GM13976 (cell line): ENCODE measurements around the gene CASP9.

Experiments
- DNase-seq: peaks from one replicate; pipeline ENCODE4 v3.0.0; 2012; ENCODE audit warnings: low spot score
- CTCF ChIP-seq: IDR thresholded peaks from 2 replicates; pipeline ENCODE4 v1.5.1; 2012; ENCODE audit warnings: borderline replicate concordance, mild to moderate bottlenecking; ENCODE audit not compliant: insufficient read depth; ENCODE audit errors: extremely low read depth, missing control alignments, control extremely low read depth
- in situ Hi-C: fragments of 300-500 bp; cut with MboI; formaldehyde crosslinking; loops from one replicate; pipeline ENCODE4 v1.12.0; 2022; ENCODE audit warnings: low sequenced_read_pairs, mixed read lengths, inconsistent platforms; ENCODE audit not compliant: unreplicated experiment

CASP9 gene

GRCh38 chr1:15531003-15531402 is 7.0 kb upstream of the CASP9 start:
- in situ Hi-C loops = no loop called here
- no peak for DNase-seq
- no peak for TF ChIP-seq CTCF

GRCh38 chr1:15526490-15527339 is 2.7 kb upstream of the CASP9 start, which contains the start of gene DNAJC16:
Gene DNAJC16, plus strand, starts transcription at chr1:15526848. Its CDS starts 2,258 bp downstream, at chr1:15529106.
- TF ChIP-seq CTCF = no peak
- in situ Hi-C loops = no loop called here
- peak; percentile 91 for DNase-seq

GRCh38 chr1:15526021-15526489 is 2.0 kb upstream of the CASP9 start:
- no peak for DNase-seq
- in situ Hi-C loops = no loop called here

GRCh38 chr1:15525050-15526020 is 1.3 kb upstream of the CASP9 start:
- in situ Hi-C loops = no loop called here
- DNase-seq = no peak
- TF ChIP-seq CTCF = no peak

More at GRCh38 chr1:15526021-15526489, 2.0 kb upstream of the CASP9 start:
- TF ChIP-seq CTCF = no peak

- peak; percentile 97 for DNase-seq
- in situ Hi-C loops = no loop called here
- TF ChIP-seq CTCF = no peak
Measured at GRCh38 chr1:15524283-15525049, 451 bp upstream of the CASP9 start.
